SIG-M5 (cell line): Measurements from ENCODE around the gene ALPG.
"Not testable (repeated sequence)": the region's sequence is repeated elsewhere in the genome, so short reads cannot be mapped to it uniquely, and the experiment has no call there.

Experiments used
- DNase-seq: peaks from one replicate; lab custom pipeline; 2025; lab: John Stamatoyannopoulos, UW

Gene ALPG

DNA sequence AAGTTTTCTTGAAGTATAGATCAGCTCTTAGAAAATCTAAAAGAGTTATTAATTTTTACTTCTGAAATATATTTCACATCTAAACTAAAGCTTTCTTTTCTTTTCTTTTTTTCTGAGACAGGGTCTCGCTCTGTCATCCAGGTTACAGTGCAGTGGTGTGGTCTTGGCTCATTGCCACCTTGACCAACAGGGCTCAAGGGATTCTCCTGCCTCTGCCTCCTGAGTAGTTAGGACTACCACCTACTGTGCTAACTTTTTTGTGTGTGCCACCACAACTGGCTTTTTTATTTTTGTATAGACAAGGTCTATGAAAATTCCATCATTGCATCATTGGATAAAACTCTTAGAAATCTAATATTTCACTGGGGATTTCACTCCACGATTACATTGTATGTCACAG lies 10.0 kb upstream of the ALPG start:
- DNase-seq, result no peak

DNA sequence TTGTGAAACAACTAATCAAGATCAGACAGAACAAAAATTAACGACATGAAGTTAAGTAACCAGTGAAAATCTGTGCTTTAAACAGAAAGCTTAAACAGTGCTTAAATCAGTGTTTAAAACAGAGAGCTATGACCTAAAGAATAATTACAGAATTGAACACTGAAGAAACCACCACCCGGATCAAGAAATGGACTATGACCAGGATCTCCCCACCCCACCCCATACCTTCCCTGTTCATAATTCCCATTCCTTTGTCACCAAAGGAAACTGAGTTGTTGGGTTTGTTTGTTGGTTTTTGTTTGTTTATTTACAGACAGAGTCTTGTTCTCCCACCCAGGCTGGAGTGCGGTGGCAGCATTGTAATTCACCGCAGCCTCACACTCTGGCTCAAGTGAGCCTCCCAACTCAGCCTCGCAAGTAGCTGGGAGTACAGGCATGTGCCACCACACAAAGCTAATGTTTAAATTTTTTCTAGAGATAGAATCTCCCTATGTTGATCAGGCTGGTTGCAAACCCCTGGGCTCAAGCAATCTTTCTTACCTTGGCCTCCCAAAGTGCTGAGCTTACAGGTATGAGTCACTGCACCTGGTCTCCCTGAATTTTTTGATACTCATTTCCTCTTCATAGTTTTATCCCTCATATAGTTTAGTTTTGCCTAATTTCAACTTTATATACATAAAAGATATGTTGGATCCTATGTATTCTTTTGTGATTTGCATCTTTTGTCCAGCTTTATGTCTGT lies 8.2 kb upstream of the ALPG start:
- DNase-seq, result no peak

DNA sequence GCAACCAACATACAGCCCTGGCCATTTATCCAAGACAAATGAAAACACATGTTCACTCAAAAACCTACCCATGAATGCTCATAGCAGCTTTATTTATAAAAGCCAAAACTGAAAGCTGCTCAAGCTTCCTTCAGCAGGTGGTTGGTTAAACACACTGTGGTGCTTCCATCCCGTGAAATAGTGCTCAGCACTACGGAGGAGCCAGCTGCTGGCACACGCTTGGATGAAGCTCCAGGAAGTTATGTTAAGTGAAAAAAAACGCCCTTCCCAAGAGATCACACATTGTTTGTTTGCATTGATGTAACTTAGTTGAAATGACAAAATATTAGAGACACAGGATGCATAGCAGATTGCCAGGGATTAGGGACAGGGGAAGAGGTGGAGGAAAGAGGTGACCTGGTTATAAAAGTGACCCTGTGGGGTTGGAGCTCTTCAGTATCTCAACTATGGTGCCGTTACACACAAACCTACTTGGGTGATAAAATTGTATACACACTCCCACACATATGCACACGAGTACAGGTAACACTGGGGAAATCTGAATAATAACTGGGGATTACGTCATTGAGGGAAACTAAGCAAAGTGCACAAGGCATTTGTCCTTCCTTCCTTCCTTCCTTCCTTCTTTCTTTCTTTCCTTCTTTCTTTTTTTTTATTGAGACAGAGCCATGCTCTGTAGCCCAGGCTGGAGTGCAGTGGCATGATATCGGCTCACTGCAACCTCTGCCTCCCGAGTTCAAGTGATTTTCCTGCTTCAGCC lies 6.2 kb upstream of the ALPG start:
- DNase-seq, result no peak

DNA sequence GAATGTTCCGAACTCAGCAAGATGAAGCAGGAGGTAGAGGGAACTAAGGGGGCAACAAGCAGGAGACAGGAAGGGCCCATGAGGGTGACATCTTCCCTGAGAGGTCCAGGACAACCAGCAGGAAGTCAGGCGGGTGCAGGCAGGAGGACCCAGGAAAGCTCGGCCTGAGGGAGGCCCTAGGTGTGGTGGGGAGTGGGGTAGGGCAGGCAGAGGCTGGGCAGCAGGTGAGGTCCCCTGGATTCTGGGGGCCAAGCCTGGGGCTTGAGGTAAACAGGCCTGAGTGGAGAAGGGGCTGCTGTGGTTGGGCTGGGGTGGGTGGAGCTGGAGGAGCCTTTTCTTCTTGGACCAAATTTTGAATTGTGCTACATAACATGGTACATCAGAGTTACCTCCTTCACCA lies 4.1 kb upstream of the ALPG start:
- no peak for DNase-seq

DNA sequence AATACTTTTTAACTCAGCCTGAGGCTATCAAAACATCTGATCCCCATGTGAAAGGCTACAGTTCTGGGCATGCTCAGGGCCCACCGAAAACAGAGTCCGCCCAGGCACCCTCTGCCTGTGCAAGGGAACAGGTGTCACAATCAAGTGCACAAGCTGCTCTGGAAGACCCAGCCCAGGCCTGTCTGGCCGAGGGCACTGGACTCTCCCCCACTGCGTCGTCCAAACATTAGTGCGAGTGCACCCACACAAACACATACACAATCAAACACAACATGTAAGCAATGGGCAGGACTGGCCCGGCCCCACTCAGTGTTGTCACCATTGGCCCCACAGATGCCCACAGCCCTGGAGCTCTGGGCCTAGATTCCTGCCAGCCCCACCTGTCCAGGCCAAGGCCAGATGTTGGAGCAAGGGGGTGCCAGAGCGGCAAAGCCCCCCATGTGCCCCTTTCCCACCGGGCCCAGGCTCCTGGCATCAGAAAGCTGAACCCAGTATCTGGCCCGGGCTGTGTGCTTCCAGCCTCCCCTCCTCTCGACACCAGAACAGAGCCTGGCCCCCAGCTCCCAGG lies 617 bp upstream of the ALPG start:
- DNase-seq, result no peak

DNA sequence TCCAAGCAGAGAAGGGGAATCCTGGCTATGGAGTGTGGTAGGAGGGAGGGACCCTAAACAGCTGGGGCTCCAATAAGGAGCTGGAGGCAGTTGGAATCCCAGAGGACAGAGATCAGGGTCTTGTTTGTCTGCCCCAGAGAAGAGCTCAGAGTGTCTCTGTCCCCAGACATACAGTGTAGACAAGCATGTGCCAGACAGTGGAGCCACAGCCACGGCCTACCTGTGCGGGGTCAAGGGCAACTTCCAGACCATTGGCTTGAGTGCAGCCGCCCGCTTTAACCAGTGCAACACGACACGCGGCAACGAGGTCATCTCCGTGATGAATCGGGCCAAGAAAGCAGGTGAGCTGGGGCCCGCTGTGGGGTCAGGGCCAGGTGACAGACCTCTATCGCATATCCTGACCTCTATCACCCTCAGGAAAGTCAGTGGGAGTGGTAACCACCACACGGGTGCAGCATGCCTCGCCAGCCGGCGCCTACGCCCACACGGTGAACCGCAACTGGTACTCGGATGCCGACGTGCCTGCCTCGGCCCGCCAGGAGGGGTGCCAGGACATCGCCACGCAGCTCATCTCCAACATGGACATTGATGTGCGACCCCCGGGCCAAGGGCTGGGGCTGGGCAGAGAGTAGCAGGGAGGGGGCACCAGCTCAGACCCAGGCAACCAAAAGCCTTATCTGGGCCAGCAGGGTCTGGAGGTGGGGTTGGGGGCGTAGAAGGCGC lies 945 bp downstream of the ALPG start:
- not testable (repeated sequence) for DNase-seq

DNA sequence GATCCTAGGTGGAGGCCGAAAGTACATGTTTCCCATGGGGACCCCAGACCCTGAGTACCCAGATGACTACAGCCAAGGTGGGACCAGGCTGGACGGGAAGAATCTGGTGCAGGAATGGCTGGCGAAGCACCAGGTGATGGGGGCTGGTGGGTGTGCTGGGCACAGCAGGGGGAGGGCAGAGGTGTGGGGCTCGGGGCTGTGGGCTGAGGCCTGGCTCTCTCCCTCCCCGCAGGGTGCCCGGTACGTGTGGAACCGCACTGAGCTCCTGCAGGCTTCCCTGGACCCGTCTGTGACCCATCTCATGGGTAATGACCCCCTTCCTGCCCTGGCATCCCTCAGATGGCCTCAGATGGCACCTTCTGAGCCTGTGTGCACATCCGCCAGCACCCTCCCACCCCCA lies 1.6 kb downstream of the ALPG start:
- DNase-seq, result not testable (repeated sequence)

DNA sequence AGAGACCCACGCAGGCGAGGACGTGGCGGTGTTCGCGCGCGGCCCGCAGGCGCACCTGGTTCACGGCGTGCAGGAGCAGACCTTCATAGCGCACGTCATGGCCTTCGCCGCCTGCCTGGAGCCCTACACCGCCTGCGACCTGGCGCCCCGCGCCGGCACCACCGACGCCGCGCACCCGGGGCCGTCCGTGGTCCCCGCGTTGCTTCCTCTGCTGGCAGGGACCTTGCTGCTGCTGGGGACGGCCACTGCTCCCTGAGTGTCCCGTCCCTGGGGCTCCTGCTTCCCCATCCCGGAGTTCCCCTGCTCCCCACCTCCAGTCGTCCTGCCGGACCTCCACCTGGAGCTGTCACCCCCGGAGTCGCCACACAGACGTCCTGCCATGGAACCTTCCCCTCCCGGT lies 3.0 kb downstream of the ALPG start:
- not testable (repeated sequence) for DNase-seq

DNA sequence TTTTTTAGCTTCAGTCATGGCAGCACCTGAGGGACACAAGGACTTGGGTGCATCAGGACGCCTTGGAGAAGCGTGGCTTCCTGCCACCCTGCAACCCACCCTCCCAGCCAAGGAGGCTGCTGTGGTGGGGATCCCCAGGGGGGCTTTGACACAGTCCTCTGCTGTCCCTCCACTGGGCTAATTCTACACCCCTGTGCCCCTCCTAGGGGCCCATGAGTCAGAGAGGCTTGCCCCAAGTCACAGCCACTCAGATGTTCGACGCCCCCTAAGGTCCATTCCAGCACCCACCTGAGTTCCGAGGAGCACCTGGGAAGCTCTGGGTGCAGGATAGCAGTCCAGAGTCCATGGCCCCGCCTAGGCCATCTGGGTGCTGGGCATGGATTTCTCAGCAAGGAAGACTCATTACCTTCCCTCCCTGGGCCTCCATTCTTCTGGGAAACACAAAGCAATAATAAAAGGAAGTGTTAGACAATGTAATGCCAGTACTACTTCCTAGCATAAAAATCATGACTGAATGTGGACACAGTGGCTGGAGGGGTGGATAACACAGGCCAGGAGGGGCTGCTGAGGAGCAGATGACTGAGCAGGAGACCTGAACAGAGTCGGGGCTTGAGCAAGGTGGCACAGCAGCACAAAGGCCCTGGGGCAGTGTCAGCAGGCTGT lies 3.7 kb downstream of the ALPG start:
- DNase-seq, result no peak

DNA sequence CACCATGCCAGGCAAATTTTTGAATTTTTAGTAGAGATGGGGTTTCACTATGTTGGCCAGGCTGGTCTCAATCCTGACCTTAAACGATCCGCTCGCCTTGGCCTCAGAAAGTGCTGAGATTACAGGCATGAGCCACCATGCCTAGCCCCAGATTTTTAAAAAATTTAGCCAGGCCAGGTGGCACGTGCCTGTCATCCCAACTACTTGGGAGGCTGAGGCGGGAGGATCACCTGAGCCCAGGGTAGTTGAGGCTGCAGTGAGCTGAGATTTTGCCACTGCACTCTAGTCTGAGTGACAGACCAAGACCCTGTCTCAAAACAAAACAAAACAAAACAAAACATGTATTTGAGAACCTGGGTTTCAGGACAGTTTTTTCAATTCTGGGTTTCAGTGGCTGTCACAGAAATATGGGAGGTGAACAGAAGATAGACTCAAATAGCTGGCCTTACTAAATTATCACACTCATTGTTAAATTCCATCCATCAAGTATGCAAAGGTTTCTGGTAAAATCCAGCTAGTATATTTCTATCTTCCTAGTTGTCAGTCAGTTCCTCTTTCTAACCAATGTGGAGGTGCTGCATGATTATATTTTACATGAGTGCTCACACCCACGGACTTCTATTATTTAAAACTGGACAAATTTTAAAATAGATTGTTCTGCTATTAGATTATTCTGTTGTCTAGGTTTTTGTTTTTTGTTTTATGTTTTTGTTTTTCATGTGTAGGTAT lies 5.4 kb downstream of the ALPG start:
- DNase-seq, result no peak

DNA sequence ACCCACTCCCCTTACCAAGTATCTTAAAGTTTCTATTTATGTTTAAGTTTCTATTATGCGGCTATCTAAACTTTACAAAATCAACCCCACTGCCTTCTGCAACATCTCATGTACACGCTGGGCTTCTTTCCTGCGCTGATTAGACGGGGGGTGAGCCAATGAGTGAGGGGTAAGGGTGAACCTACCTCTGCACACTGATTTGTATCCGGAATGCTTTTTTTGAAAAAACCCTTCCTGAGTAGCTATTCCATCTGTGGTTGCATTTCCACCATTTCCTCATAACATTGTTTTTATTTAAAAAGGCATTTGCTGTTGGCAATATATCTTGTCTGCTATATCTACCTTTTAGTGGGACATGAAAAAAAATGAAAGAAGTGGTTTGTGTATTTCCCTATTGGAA lies 6.3 kb downstream of the ALPG start:
- DNase-seq, result no peak

DNA sequence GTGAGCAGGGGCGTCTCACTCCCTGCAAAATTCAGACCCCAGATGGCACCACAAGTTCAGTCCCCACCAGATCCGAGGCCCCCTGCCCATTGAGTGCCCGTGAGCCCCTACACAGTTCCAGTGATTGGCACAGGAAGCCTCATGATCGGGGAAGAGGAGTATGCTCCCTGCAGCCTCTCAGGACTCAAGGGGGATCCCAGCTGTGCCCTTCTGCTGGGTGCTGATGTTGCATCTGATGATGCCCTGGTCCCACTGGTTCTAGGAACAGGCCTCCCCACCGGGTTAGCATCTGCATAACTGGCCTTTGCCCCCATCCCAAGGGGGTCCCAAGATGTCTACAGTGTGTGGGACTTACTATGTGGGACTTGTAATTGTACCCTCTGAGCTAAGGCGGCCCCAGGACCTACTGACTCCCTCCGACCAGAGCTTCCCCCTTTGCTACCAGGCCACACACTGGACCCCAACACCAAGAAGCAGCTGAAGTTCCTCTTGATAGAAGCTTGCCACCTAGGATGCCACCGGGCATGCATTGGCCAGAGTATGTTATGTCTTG lies 8.6 kb downstream of the ALPG start:
- DNase-seq, result no peak

DNA sequence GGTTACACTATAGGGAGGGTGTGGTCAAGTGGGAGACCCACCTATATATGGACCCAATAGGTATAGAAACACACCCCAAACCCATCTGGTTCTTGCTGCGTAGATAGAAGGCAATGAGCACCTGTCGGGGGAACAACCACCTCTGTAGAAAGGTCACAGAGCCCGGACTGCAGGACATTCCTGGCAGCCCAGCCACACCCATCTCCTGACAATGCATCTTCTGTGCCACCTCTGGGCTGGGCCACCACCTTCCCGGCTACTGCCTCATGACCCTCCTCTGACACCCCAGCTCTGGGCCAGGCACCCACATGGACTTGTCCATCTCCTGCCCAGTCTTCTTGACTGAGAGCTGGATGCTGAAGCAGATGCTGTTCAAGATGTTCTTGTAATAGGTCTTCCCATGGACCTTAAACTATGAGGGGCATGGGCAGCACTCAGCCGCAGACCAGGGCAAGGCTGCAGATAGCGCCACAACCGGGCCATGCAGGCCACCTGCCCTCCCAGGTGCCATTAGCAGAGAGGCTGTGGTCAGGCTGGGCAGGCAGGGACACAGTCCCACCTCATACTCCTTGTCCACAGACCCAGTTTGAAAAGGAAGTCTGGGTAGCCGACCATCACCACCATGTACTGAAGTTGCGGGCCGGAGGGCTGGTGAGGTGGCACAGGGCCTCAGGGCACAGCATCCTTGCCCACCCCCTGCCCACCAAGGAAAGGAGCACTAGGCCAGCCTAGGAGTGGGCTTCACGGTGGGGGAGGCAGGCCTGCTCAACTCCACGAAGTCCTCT lies 9.3 kb downstream of the ALPG start:
- DNase-seq, result no peak

DNA sequence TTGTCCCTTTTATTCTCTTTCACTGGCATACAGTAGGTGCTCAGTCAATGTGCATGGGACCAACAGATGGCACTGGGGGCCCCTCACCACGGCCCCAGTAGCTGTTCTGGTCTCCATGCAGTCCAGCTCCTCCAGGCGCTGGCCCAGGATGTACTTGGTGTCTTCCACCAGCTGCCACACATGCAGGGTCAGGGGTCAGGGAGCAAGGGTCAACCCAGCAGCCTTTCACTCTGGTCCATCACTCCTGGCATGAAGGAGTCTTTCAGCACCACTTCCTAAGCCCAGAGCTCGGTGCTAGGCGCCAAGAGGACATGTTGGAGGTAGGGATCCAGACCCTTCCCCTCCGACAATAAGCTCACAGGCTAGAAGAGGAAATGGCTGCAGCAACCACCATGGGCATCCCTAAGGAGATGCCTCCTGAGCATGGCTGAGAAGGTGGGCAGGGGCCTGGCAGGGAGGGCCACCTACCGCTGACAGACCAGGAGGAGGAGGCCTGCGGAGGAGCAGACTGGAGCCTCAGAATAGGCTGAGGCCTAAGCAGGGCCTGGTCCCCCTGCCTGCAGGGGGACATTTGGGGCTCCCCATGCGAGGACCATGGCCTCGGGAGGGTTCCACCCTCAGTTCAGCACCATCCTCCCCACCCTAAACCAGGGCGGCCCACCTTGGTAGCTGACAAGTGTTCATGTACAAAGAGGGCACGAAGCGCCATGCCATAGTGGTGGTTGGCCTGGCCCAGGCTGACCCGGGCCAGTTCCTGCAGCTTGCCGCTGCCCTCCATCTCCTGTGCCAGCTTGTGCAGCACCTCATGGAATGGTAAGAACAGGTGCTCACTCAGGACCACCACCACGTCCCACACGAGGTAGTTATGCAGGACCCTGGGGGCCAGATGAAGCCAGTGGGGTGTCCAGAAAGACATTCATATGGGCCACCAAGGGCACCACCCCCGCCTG lies 10.2 kb downstream of the ALPG start:
- no peak for DNase-seq

DNA sequence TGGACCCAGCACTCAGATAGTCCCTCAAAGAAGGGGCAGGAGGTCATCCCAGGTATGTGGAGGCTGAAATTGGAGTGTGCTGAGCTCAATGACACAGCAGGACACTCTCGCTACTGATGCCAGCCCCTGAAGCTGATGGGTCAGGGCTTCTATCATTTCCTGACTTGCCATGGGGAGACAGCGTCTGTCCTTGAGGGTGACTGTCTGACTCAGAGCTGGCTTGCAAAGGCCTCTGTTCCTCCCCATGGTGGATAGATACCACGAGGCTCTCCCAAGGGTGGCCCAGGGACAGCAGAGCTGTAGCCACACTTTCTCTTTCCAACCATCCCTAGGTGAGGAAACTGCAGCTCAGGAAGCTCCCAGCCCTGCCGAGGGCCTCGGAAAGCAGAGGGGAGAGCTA lies 10.8 kb downstream of the ALPG start:
- no peak for DNase-seq

DNA sequence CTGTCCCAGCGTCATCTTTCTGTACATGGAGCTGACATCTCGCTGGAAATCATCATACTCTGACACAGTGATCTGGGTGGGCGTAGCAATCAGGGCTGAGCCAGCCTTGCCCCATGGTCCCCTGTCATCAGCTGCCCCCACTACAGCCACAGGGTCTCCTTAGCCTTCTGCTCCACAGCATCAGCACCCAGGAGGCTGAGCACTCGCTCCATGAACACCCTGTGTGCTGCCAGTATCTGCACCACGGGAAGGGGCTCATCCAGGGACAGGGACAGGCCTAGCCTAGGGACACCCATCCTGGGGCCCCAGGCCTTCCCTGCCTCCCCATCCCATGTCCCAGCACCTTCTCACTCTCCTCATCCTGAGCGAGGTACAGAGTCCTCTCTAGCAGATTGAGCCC lies 11.4 kb downstream of the ALPG start:
- DNase-seq, result no peak

DNA sequence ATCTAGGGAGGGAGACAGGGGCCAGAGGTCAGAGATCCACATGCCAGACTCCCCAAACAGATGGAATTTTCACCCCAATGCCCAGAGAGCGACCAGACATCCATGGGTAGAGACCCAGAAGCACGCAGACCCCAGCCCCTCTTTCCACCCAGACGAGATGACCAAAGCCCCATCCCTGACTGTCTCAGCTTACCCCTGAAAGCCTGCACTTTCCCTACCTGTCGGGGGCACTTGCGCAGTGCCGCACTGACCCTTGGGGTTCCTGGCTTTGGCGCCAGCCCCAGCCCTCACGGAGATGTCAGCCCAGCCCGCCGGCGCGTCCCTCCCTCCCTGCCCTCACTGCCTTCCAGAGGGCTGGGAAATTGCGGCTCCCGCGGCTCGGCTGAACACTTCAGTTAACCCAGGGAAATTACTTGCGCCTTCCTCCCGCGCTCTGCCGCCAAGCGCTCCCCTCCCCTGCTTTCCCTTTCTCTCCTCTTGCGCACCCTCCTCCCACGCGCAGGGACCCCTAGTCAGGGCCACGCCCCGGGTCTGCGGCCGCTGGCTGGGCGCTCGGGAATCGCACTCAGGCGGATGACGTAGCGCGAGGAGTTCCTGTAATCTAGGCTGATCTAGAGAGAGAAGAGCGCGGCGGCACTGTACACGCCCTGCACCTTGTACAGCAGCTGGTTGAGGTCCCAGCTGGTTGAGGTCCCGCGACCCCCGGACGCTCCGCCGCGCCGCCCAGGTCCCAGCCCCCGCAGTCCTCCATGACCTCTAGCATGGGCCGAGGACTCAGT lies 12.0 kb downstream of the ALPG start:
- DNase-seq, result no peak
